Muscle layer of colon (tissue), 2 donors: ENCODE measurements around the gene SRRM2.

ENCODE experiments used
- H3K27ac ChIP-seq: one replicate; pipeline ENCODE4 v1.7.0; 2013; ENCODE audit warnings: low read depth, mild to moderate bottlenecking, low read length, moderate library complexity
- H3K27me3 ChIP-seq, 2 donors: one replicate each; pipeline ENCODE4 v1.7.0; 2013; ENCODE audit warnings: low read length in 2 of 2, mild to moderate bottlenecking in 2 of 2; ENCODE audit not compliant: insufficient read depth in 2 of 2, control insufficient read depth in 1 of 2
- H3K36me3 ChIP-seq: one replicate; pipeline ENCODE4 v1.7.0; 2013; ENCODE audit warnings: mild to moderate bottlenecking, low read length; ENCODE audit not compliant: insufficient read depth
- H3K4me1 ChIP-seq: one replicate; pipeline ENCODE4 v1.7.0; 2013; ENCODE audit warnings: mild to moderate bottlenecking, low read length; ENCODE audit not compliant: insufficient read depth
- H3K4me3 ChIP-seq, 2 donors: one replicate each; pipeline ENCODE4 v1.7.0; 2013; ENCODE audit warnings: low read length in 2 of 2, low read depth in 1 of 2, mild to moderate bottlenecking in 1 of 2, moderate library complexity in 1 of 2
- H3K9ac ChIP-seq: one replicate; pipeline ENCODE4 v1.7.0; 2013; ENCODE audit warnings: low read length
- H3K9me3 ChIP-seq: one replicate; pipeline ENCODE4 v1.7.0; 2013; ENCODE audit warnings: mild to moderate bottlenecking, low read length
- donor health status: abdominal sarcoma.
- donor health status: Adenocarcinoma of cecum.

The SRRM2 gene

GRCh38 chr16:2709588-2709984, 42.9 kb upstream of the SRRM2 start:
- Histone ChIP-seq H3K27me3 (no peaks in the 10 kb centered on the region), H3K9me3 (no peaks in the 10 kb centered on the region), H3K9ac (no peak overlapping the region), H3K4me3 (no peak overlapping the region), H3K4me1 (no peaks in the 10 kb centered on the region), H3K36me3 (peaks cover 31% of the 10 kb centered on the region), H3K27ac (no peak overlapping the region)

DNA sequence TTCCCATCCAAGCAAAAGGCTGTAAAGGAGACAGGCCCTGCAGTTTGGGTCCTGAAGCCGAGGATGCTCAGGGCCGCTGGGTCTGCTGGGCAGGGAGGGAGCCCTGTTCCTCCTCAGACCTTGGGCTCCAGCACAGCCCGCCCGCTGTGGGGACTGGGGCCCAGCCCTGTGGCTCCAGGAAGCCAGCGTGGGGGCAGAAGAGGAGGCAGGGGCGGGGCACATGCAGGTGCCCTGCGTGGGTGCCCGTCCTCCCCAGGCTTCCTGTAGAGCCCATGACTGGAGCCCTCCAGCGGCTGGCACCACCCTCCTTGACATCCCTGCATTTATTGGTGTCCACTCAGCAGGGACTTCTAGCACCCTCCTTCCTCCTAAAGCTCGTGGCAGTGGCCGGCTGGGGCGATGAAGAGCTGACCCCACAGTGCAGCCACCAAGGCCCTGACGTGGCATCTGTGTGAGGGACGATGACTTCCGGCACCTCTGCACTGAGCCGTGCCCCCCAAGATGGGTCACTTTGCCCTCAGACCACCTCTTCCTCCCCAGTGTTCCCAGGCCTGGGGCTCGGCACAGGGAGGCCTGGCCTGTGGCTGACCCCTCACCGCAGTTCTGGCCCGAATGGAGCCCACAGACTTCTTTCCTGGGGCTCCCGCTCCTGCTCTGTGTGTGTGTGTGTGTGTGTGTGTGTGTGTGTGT, 42.3 kb upstream of the SRRM2 start:
- Histone ChIP-seq H3K4me3 (no peak overlapping the region), H3K36me3 (peaks cover 26% of the 10 kb centered on the region), H3K9me3 (no peaks in the 10 kb centered on the region), H3K9ac (no peak overlapping the region), H3K27ac (no peak overlapping the region), H3K27me3 (no peaks in the 10 kb centered on the region), H3K4me1 (no peaks in the 10 kb centered on the region)

DNA sequence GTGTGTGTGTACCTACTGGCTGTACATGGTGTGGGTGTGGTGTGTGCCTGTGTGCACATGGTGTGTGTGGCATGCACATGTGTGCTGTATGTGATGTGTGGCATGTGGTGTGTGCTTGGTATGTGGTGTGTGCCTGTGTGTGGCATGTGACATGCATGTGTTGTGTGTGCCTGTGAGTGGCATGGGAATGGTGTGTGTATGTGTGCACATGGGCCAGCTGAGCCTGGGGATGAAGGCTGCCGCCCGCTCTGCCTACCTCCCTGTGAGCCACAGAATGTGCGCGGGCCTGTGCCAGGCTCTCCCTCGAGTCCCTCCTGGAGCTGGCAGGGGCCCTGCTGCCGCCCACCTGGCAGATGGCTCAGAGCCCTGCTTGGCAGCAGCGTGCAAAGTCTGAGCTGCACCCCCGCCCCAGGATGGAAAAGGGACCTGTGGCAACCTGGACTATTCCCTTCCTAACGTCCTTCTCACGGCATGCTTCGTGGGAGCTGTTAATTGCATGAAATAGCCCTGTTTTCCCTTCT, 41.7 kb upstream of the SRRM2 start:
- Histone ChIP-seq H3K9me3 (no peaks in the 10 kb centered on the region), H3K36me3 (peaks cover 20% of the 10 kb centered on the region), H3K9ac (no peak overlapping the region), H3K27me3 (peaks cover 0 to 2% of the 10 kb centered on the region in 2 donors), H3K27ac (no peak overlapping the region), H3K4me3 (no peak overlapping the region), H3K4me1 (no peaks in the 10 kb centered on the region)

DNA sequence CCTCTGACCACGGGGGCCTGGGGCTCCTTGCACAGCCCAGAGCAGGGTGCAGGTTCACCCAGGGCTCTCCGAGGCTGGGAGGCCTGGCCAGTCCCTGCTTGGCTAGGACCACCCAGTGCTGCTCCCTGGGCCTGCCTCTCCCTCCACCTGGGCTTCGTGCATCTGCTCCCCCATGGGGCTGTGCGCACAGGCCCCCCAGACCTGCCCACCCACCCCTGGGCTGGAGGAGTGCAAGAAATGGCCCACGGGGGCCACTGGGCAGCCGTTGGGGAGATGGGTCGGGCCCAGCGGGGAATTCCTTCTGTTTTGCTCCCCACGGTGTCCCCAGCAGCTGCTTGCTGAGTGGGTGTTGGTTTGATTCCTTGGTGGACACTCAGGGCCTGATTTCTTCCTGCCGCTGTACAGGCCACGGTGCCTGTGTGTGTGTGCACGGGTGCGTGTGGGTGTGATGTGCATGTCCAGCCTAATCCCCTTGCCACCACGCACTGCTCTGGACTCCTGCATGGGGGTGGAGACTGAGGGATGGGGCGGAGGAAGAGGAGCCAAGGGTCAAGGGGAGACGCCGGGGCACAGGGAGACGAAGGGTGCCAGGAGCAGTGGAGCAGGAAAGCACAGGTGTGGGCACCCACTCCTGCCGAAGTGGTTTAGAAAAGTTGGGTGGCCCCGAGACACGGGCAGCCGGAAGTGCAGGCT, 40.9 kb upstream of the SRRM2 start:
- Histone ChIP-seq H3K27me3 (peaks cover 0 to 8% of the 10 kb centered on the region in 2 donors), H3K36me3 (peaks cover 18% of the 10 kb centered on the region), H3K9me3 (no peaks in the 10 kb centered on the region), H3K4me1 (no peaks in the 10 kb centered on the region), H3K27ac (no peak overlapping the region), H3K9ac (no peak overlapping the region), H3K4me3 (no peak overlapping the region)

- Histone ChIP-seq H3K9me3 (no peaks in the 10 kb centered on the region), H3K9ac (no peak overlapping the region), H3K27me3 (peaks cover 0 to 8% of the 10 kb centered on the region in 2 donors), H3K36me3 (peaks cover 16% of the 10 kb centered on the region), H3K27ac (no peak overlapping the region), H3K4me1 (no peaks in the 10 kb centered on the region), H3K4me3 (no peak overlapping the region)
These were observed 40.4 kb upstream of the SRRM2 start for GRCh38 chr16:2712063-2712441.

DNA sequence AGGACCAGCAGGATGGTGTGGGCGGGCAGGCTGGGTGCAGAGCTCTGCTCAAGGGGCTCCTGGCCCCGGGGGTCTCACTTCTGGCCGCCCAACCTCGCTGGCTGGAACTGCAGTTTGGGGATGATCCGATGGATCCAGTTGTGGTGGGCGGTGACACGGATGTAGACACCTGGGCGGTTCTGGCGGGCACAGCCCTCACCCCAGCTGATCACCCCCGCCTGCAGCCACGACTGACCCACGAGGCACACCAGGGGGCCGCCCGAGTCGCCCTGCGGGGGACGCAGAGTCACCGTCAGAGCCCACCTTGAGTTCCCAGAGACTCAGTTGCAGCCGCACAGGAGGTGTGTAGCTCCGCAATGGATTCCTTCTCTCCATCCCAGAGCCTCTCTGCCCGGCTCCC, 39.9 kb upstream of the SRRM2 start:
- no peak overlapping the region for H3K9ac ChIP-seq
- H3K4me3 ChIP-seq, result no peak overlapping the region
- H3K27me3 ChIP-seq, result peaks cover 0 to 8% of the 10 kb centered on the region in 2 donors
- H3K36me3 ChIP-seq, result peaks cover 11% of the 10 kb centered on the region
- no peaks in the 10 kb centered on the region for H3K4me1 ChIP-seq
- no peak overlapping the region for H3K27ac ChIP-seq
- no peaks in the 10 kb centered on the region for H3K9me3 ChIP-seq

DNA sequence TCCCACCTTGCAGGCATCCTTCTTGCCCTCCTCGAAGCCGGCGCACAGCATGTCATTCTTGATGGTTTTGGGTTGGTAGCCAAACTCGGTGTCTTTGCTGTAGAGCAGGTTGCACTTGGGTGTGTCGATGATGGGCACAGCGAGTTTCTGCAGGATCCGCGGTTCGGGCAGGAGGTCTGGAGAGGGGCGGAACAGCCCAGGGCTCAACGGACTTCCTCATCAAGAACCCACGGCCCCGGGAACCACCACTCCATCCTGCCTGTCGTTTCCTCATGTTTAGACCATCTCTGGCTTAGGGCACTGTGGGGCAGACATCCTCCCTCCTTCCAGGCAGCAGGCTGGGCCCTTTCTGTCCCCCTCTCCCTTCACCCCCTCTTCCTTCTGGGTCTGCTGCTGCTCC, 38.9 kb upstream of the SRRM2 start:
- H3K36me3 ChIP-seq, result peaks cover 1% of the 10 kb centered on the region
- H3K4me3 ChIP-seq, result no peak overlapping the region

GRCh38 chr16:2713985-2714774, 38.3 kb upstream of the SRRM2 start:
- Histone ChIP-seq H3K27me3 (peaks cover 0 to 8% of the 10 kb centered on the region in 2 donors), H3K9ac (no peak overlapping the region), H3K4me1 (no peaks in the 10 kb centered on the region), H3K27ac (no peak overlapping the region), H3K9me3 (no peaks in the 10 kb centered on the region), H3K4me3 (no peak overlapping the region), H3K36me3 (no peaks in the 10 kb centered on the region)

More for the DNA sequence above, 38.9 kb upstream of the SRRM2 start:
- Histone ChIP-seq H3K27ac (no peak overlapping the region), H3K27me3 (peaks cover 0 to 8% of the 10 kb centered on the region in 2 donors), H3K4me1 (no peaks in the 10 kb centered on the region), H3K9ac (no peak overlapping the region), H3K9me3 (no peaks in the 10 kb centered on the region)

GRCh38 chr16:2715064-2715463, 37.4 kb upstream of the SRRM2 start:
- H3K27me3 ChIP-seq, result peaks cover 0 to 8% of the 10 kb centered on the region in 2 donors
- H3K4me3 ChIP-seq, result no peak overlapping the region
- H3K9me3 ChIP-seq, result no peaks in the 10 kb centered on the region
- no peaks in the 10 kb centered on the region for H3K4me1 ChIP-seq
- no peaks in the 10 kb centered on the region for H3K36me3 ChIP-seq
- H3K9ac ChIP-seq, result no peak overlapping the region
- H3K27ac ChIP-seq, result no peak overlapping the region

- Histone ChIP-seq H3K9ac (no peak overlapping the region), H3K9me3 (no peaks in the 10 kb centered on the region), H3K27ac (no peak overlapping the region), H3K36me3 (no peaks in the 10 kb centered on the region), H3K27me3 (peaks cover 0 to 8% of the 10 kb centered on the region in 2 donors), H3K4me3 (no peak overlapping the region), H3K4me1 (no peaks in the 10 kb centered on the region)
These were observed 36.9 kb upstream of the SRRM2 start for GRCh38 chr16:2715519-2715918.
